CD4-positive, alpha-beta T cell treated with Interleukin-1 beta for 1 hour (primary cell): ENCODE data around the gene C10orf90.

ENCODE experiments used
- DNase-seq, 2 donors: peaks; one replicate each; pipeline ENCODE4 v3.0.0-alpha.2; 2020 to 2022

Gene C10orf90

GRCh38 chr10:126629925-126630624 lies 40.4 kb downstream of the C10orf90 start:
- DNase-seq: no peak

- DNase-seq: no peak
Observed at GRCh38 chr10:126628746-126629145, 41.7 kb downstream of the C10orf90 start.

DNA sequence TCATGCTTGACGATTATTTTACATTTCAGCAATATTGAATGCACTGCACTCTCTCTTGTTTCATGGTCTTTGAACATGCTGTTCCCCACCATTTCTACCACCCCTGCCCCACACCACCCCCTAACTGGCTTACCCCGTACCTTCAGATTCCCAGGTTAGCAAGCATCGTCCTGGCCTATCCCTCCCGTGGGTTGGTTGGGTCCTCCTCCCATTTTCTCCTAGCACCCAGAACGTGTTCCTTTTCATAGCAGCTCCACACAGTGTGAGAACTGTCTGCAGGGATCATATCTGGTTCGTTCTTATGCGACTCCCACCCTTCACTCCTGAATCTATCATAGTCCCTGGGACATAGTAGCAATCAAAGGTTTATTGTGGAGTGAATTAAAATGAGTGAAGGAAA lies 48.6 kb downstream of the C10orf90 start:
- no peak for DNase-seq

- no peak for DNase-seq
Observed at GRCh38 chr10:126618466-126618865, 52.0 kb downstream of the C10orf90 start.

DNA sequence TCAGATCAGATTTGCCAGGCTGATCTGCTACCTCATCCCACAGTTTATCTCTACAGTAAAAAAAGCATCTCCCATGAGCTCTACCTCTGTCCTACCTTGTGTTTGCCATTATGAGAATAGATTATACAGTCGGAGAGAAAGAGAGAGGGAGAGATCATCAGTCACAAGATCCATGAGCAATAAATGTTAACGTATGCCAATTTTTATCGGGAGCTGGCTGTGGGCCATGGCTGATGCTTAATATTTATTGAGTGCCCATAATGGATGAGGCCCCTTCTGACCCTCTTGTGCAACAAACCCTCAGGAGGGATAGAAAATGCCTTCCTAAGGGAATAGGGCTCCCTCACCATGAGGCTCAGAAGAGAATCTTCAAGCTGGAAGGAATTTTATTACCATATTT lies 52.8 kb downstream of the C10orf90 start:
- DNase-seq: no peak

DNA sequence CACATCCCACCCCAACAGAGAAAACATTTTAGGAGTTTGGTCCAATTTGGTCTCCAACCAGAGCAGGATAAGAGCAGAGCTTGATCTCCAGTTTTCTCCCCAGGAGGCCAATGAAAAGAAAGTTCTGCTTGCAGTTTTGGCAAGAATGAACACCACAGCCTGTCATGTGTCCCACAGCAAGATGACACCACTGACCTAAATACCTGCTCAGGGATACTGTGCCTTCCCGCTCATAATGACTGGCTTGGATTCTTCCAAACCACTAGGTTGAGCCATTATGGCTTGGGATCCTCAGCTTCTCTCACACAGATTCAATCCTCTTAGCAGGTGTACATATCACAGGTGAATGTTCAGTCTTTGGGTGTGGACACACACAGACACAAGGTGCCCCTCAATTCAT lies 53.3 kb downstream of the C10orf90 start:
- no peak for DNase-seq

- DNase-seq: no peak
Observed at GRCh38 chr10:126616737-126617136, 53.8 kb downstream of the C10orf90 start.

DNA sequence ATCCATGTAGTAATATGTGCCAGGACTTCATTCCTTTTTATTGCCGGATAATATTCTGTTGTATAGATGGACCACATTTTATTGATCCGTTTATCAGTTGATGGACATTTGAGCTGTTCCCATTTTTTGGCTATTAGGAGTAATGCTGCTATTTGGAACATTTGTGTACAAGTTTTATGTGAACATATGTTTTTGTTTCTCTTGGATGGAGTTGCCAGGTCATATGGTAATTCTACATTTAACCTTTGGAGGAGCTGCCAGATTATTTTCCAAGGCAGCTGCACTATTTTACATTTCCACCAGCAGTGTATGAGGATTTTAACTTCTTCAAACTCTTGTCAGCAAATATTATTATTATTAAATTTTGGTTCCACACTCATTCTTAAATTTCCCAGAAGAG lies 59.2 kb downstream of the C10orf90 start:
- DNase-seq: no peak

- DNase-seq: no peak
Observed at GRCh38 chr10:126609566-126609965, 60.9 kb downstream of the C10orf90 start.

- no peak for DNase-seq
Observed at GRCh38 chr10:126599949-126600682, 70.4 kb downstream of the C10orf90 start.

GRCh38 chr10:126598009-126598408 lies 72.5 kb downstream of the C10orf90 start:
- no peak for DNase-seq

DNA sequence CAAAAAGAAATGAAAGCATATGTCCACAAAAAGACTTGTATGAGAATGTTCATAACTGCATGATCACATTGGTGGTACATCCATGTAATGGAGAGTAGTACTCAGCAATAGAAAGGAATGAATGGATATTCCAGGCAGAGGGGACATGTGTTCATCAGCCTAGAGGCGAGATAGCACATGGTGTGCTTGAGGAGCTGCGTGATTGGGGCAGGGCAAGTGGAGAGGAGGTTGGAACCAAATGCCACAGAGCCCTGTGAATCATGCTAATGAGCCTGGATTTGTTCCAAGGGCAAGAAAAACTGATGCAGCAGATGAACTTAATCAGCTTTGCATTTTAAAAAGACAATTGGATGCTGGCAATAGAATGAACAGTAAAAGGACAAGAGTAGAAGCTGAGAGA lies 73.3 kb downstream of the C10orf90 start:
- DNase-seq: no peak

GRCh38 chr10:126596472-126597016 lies 73.9 kb downstream of the C10orf90 start:
- DNase-seq: no peak

GRCh38 chr10:126595160-126595559 lies 75.3 kb downstream of the C10orf90 start:
- no peak for DNase-seq

- no peak for DNase-seq
Observed at GRCh38 chr10:126593968-126594701, 76.4 kb downstream of the C10orf90 start.

DNA sequence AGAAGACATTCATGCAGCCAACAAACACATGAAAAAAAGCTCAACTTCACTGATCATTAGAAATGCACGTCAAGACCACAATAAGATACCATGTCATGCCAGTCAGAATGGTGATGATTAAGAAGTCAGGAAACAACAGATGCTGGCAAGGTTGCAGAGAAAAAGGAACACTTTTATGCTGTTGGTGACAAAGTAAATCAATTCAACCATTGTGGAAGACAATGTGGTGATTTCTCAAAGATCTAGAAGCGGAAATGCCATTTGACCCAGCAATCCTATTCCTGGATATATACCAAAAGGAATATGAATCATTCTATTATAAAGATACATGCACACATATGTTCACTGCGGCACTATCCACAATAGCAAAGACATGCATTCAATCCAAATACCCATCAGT lies 77.6 kb downstream of the C10orf90 start:
- DNase-seq: no peak

GRCh38 chr10:126588024-126588423 lies 82.5 kb downstream of the C10orf90 start:
- no peak for DNase-seq

GRCh38 chr10:126586878-126587277 lies 83.6 kb downstream of the C10orf90 start:
- no peak for DNase-seq

GRCh38 chr10:126586128-126586527 lies 84.4 kb downstream of the C10orf90 start:
- DNase-seq: no peak

DNA sequence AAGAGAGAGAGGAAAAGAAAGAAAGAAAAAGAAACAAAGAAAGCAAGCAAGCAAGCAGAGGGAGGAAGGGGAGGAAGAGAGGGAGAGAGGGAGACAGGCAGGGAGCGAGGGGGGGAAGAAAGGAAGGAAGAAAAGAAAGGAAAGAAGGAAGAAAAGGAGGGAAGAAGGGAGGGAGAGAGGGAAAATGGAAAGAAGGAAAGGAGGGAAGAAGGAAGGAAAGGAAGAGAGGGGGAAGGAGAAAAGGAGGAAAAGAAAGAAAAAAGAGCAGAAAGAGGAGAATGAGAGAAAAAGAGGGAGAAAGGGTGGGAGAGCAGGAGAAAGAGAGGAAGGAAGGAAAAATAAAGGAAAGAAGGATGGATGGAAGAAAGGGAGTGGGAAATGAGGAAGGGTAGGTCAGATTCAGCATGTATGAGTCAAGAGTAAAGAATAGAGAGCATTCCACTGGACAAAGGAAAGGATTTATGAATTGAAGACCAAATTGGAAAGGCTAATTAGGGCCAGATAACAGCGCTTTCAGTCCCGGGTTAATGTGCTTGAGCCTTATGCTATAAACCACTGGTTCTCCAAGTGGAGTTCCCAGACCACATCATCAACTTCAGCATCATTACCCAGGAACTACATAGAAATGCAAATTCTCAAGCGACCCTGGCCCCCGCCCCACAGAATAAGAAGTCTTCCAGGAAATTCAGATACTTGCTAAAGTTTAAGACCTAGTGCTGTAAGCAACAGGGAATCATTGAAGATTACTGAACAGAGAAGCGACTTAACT lies 85.1 kb downstream of the C10orf90 start:
- DNase-seq: no peak

- DNase-seq: no peak
Observed at GRCh38 chr10:126584836-126585235, 85.7 kb downstream of the C10orf90 start.

GRCh38 chr10:126583552-126584200 lies 86.8 kb downstream of the C10orf90 start:
- DNase-seq: no peak
